OCI-LY3 (cell line): ENCODE results near the gene DLK1.

ENCODE experiments used
- CTCF ChIP-seq: fragments of 200-600, 300-600 bp; sonication (generic); IDR thresholded peaks from 2 replicates; pipeline ENCODE4 v1.5.1; 2014; ENCODE audit warnings: antibody characterized with exemption, low read length, low read depth
- EZH2phosphoT487 ChIP-seq: fragments of 200-600 bp; shearing (Covaris generic); IDR thresholded peaks from 2 replicates; pipeline ENCODE4 v1.6.1; 2018; ENCODE audit warnings: antibody characterized with exemption, mixed run types, low read depth

GRCh38 chr14:100714258-100714892 is 12.3 kb upstream of the DLK1 start:
- TF ChIP-seq EZH2phosphoT487 (no peak), CTCF (no peak)
